Choroid plexus epithelial cell (primary cell): ENCODE measurements around the gene CEP135.

ENCODE experiments used
- DNase-seq: peaks from one replicate; pipeline ENCODE4 v3.0.0-alpha.2; 2010; ENCODE audit warnings: low read depth
- H3K4me3 ChIP-seq: 2 replicates; pipeline ENCODE4 v1.5.1; 2011; ENCODE audit warnings: low read depth, mild to moderate bottlenecking, control low read depth, low read length, moderate library complexity
- CTCF ChIP-seq: conservative IDR thresholded peaks from 2 replicates; pipeline ENCODE4 v1.5.1; 2011; ENCODE audit warnings: low read depth, mild to moderate bottlenecking, control low read depth, inconsistent platforms, low read length, moderate library complexity

Gene CEP135

GRCh38 chr4:56055027-56055977 is 106.6 kb downstream of the CEP135 start:
- DNase-seq = no peak
- TF ChIP-seq CTCF = no peak
- no peak overlapping the region for H3K4me3 ChIP-seq

- TF ChIP-seq CTCF = no peak
- DNase-seq = no peak
- no peak overlapping the region for H3K4me3 ChIP-seq
These were observed 107.2 kb downstream of the CEP135 start for GRCh38 chr4:56055991-56056390.

GRCh38 chr4:56058555-56058954 is 109.8 kb downstream of the CEP135 start:
- TF ChIP-seq CTCF = no peak
- DNase-seq = no peak
- H3K4me3 ChIP-seq = no peak overlapping the region

GRCh38 chr4:56060036-56060435 is 111.3 kb downstream of the CEP135 start:
- TF ChIP-seq CTCF = no peak
- no peak overlapping the region for H3K4me3 ChIP-seq
- DNase-seq = no peak

GRCh38 chr4:56062106-56062505 is 113.4 kb downstream of the CEP135 start:
- no peak overlapping the region for H3K4me3 ChIP-seq
- TF ChIP-seq CTCF = no peak
- DNase-seq = no peak

- DNase-seq = no peak
- TF ChIP-seq CTCF = no peak
- no peak overlapping the region for H3K4me3 ChIP-seq
These were observed 113.9 kb downstream of the CEP135 start for GRCh38 chr4:56062526-56063145.

GRCh38 chr4:56066493-56066892 is 117.7 kb downstream of the CEP135 start:
- no peak for TF ChIP-seq CTCF
- no peak overlapping the region for H3K4me3 ChIP-seq
- DNase-seq = no peak
